Activated naive CD8-positive, alpha-beta T cell treated with anti-CD3 and anti-CD28 coated beads, Interleukin-2, amount 10 ng/mL, durations not matched to agents 7 days and 5 days (primary cell): ENCODE data around the gene CNNM4. TPM values are rescaled to one million over a fixed set of nuclear protein-coding genes. Genes with fewer than 3 reads are reported as not detected.

Source experiments
- ATAC-seq: fragments of 150-1000 bp; cut with Tn5 transposase; one replicate; pipeline ENCODE4 v1.10.0; 2021; ENCODE audit warnings: low read depth, moderate library complexity
- POLR2A ChIA-PET: fragments of 350-600 bp; sonication (Branson Sonifier 250); formaldehyde crosslinking; loops from one replicate; lab custom pipeline; 2021; ENCODE audit warnings: antibody characterized with exemption; lab: Charles Lee
- DNase-seq: peaks from one replicate; pipeline ENCODE4 v3.0.0; 2021
- H3K27ac Mint-ChIP-seq: one replicate; pipeline ENCODE4 v1.8.0; 2022; ENCODE audit warnings: mild to moderate bottlenecking, mixed read lengths
- H3K27me3 Mint-ChIP-seq: one replicate; pipeline ENCODE4 v1.8.0; 2022; ENCODE audit warnings: mild to moderate bottlenecking, moderate library complexity, mixed read lengths
- H3K36me3 Mint-ChIP-seq: one replicate; pipeline ENCODE4 v1.8.0; 2021; ENCODE audit warnings: mild to moderate bottlenecking, mixed read lengths
- H3K4me1 Mint-ChIP-seq: one replicate; pipeline ENCODE4 v1.8.0; 2021; ENCODE audit warnings: mixed read lengths
- H3K4me3 Mint-ChIP-seq: one replicate; pipeline ENCODE4 v1.8.0; 2022; ENCODE audit warnings: mild to moderate bottlenecking, moderate library complexity, mixed read lengths
- H3K9me3 Mint-ChIP-seq: one replicate; pipeline ENCODE4 v1.8.0; 2021; ENCODE audit warnings: mixed read lengths
- total RNA-seq, 2 experiments: library from RNA; stranded (reverse); gene quantifications; one replicate each; pipeline ENCODE4 v1.2.3, GENCODE V29; 2021

CNNM4 gene
- total RNA-seq, 2 experiments from 2014 or later = 6.9 to 7.9 TPM

- H3K9me3 Mint-ChIP-seq = no peaks in the 10 kb centered on the region
- ATAC-seq (peak; percentile 89), DNase-seq (peak; percentile 98)
- POLR2A ChIA-PET = interaction anchor here (0.5 to 2.6 kb wide), 8 partner anchors 22 to 281 kb away, joined by 3 to 12 read pairs (median 4); partner anchors contain the start of gene ANKRD39
- peak within 1 kb of the TSS; percentile 91 for H3K4me3 Mint-ChIP-seq
- H3K36me3 Mint-ChIP-seq = peaks cover 15% of the 10 kb centered on the region
- peak within 1 kb of the TSS; percentile 78 for H3K27ac Mint-ChIP-seq
- H3K4me1 Mint-ChIP-seq = peaks cover 42% of the 10 kb centered on the region
- H3K27me3 Mint-ChIP-seq = no peaks in the 10 kb centered on the region
These were observed 55.6 kb downstream of the CNNM4 start, which contains the start of gene CNNM3 for GRCh38 chr2:96816127-96816835. Gene CNNM3 (plus strand): TSS chr2:96816268. CDS start chr2:96816278, 10 bp downstream.

DNA sequence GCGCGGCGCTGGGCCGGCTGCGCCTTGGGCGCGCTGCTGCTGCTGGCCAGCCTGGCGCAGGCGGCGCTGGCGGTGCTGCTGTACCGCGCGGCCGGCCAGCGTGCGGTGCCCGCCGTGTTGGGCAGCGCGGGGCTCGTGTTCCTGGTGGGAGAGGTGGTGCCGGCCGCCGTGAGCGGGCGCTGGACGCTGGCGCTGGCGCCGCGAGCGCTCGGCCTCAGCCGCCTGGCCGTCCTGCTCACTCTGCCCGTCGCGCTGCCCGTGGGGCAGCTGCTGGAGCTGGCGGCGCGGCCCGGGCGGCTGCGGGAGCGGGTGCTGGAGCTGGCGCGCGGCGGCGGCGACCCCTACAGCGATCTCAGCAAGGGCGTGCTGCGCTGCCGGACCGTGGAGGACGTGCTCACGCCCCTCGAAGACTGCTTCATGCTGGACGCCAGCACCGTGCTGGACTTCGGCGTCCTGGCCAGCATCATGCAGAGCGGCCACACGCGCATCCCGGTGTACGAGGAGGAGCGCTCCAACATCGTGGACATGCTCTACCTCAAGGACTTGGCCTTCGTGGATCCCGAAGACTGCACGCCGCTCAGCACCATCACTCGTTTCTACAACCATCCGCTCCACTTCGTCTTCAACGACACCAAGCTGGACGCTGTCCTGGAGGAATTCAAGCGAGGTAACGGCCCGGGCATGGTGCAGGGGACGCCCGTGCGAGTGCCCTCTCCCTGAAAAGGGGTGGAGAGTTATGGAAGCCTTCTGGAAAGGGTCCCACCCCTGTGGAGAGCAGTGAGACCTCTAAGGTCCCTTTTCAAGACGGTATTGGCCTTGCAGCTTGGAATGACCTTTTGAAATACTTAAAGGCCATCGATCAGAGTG, 56.4 kb downstream of the CNNM4 start:
- POLR2A ChIA-PET = interaction anchor here (0.7 to 2.6 kb wide), 7 partner anchors 22 to 282 kb away, joined by 3 to 12 read pairs (median 5); partner anchors contain the start of gene ANKRD39
- H3K27ac Mint-ChIP-seq = peak overlapping the region; percentile 60
- peaks cover 45% of the 10 kb centered on the region for H3K4me1 Mint-ChIP-seq
- DNase-seq (no peak), ATAC-seq (no peak)
- H3K27me3 Mint-ChIP-seq = no peaks in the 10 kb centered on the region
- H3K36me3 Mint-ChIP-seq = peaks cover 15% of the 10 kb centered on the region
- H3K9me3 Mint-ChIP-seq = no peaks in the 10 kb centered on the region
- H3K4me3 Mint-ChIP-seq = peak overlapping the region; percentile 81

- no peaks in the 10 kb centered on the region for H3K9me3 Mint-ChIP-seq
- POLR2A ChIA-PET = interaction anchor here (1.6 to 2.6 kb wide), 3 partner anchors 39 to 145 kb away, joined by 6 to 12 read pairs (median 8); partner anchors contain the start of gene ANKRD39
- no peak for DNase-seq
- H3K36me3 Mint-ChIP-seq = peaks cover 15% of the 10 kb centered on the region
- H3K4me3 Mint-ChIP-seq = peak overlapping the region; percentile 81
- H3K4me1 Mint-ChIP-seq = peaks cover 47% of the 10 kb centered on the region
- no peak overlapping the region for H3K27ac Mint-ChIP-seq
- no peaks in the 10 kb centered on the region for H3K27me3 Mint-ChIP-seq
- no peak for ATAC-seq
These were observed 57.2 kb downstream of the CNNM4 start for GRCh38 chr2:96817882-96818281.

DNA sequence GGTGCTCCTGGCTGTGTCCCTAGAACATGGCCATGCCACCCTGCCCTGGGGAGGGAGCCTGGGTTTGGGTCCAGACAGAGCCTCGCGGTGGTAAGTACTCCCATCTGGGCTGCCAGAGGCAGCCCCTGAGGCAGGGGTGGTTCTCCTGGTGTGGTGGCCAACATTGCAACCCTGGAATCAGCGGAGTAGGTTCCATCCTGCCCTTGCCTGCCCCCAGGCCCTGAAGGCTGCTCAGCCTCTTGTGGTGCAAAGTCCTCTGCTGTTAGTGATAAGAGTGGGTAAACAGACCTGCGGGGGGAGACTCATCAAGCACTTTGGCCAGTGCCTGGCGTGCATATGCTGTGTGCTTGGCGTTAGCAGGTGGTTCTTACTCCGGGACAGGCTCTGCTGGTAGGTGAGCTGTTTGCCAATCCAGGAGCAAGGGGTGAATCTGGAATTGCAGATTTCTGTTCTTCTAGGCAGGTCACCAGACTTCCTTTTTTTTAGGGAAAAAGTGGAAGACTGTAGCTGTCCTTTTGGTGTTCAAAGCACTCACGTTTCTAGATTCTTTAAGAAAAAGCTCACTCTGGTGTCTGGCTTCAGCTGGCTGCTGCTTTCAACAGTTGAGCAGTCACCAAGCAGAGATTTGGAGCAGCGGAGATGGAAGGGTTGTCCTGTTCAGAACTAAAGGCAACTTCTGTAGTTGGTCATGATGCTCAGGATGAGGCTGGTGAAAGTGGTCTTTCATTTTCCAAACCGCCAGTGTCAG, 58.6 kb downstream of the CNNM4 start:
- ATAC-seq = no peak
- no peak for DNase-seq
- Mint-ChIP-seq H3K27me3 (no peaks in the 10 kb centered on the region), H3K4me1 (peaks cover 47% of the 10 kb centered on the region), H3K9me3 (no peaks in the 10 kb centered on the region), H3K4me3 (no peak overlapping the region), H3K27ac (no peak overlapping the region), H3K36me3 (peaks cover 15% of the 10 kb centered on the region)
- POLR2A ChIA-PET = interaction anchor here (1.6 kb wide), 1 partner anchor 39 kb away, joined by 8 read pairs; the partner anchor contains the start of gene ANKRD39

DNA sequence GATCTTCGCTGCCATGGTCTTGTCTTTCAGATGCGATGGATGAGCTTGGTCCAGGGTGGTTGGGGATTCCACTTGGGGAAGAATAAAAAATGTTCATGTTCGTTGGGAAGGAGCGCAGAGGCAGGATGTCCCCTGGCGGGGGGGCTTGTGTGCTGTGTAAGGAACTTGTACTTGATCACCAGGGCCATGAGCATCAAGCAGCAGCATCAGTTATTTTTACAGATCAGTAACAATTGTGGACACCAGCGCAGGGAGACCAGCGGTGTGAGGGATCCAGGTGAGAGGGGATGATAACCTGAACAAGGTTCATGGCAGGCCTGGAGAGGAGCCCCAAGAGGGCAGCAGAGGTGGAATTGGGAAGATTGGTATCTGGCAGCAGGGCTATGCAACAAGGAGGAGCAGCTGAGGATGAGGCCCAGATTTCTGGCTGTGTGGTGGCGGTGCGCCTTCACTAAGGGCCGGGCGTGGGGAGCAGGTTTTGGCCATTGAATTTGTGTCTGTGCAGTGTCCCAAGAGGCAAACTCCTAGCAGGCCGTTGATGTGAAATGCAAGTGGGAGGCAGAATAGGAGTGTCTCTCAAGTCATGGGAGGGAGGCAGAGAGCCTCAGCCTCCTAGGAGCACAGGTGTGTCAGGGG, 59.3 kb downstream of the CNNM4 start:
- POLR2A ChIA-PET = interaction anchor here (0.8 kb wide), 1 partner anchor 37 kb away, joined by 3 read pairs; no protein-coding TSS in a partner anchor
- Mint-ChIP-seq H3K27me3 (no peaks in the 10 kb centered on the region), H3K4me3 (peak overlapping the region; percentile 12), H3K9me3 (no peaks in the 10 kb centered on the region), H3K4me1 (peaks cover 45% of the 10 kb centered on the region), H3K27ac (peak overlapping the region; percentile 7), H3K36me3 (peaks cover 15% of the 10 kb centered on the region)
- ATAC-seq = no peak
- no peak for DNase-seq

DNA sequence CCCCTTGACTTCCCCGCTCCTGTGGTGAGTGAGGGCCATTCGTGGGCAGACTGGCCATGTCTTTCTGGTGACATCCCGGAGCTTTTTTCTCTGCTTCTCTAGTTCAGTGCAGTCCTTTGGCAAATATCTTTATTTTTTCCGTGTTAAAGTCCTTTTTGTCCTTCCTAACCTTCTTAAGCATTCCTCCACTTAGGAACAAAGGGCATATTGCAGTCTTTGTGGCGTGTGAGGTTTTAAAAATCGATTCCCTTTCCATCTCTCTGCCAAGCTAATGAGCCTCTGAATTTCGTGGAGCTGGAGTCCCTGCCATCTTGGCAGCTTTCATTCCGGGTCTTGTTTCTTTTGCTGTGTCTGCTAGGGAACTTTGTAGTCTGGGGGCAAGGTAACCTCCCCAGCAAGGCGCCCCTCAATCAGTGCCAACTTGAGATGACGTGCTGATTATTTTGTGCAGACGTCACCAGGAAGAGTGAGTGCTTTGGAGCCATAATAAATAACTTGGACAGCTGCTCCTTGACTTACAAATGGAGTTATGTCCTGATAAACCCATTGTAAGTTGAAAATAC, 60.5 kb downstream of the CNNM4 start:
- peaks cover 40% of the 10 kb centered on the region for H3K4me1 Mint-ChIP-seq
- DNase-seq (no peak), ATAC-seq (no peak)
- H3K9me3 Mint-ChIP-seq = no peaks in the 10 kb centered on the region
- H3K27me3 Mint-ChIP-seq = no peaks in the 10 kb centered on the region
- H3K27ac Mint-ChIP-seq = no peak overlapping the region
- peaks cover 15% of the 10 kb centered on the region for H3K36me3 Mint-ChIP-seq
- POLR2A ChIA-PET = interaction anchor here (0.8 kb wide), 1 partner anchor 36 kb away, joined by 3 read pairs; no protein-coding TSS in a partner anchor
- no peak overlapping the region for H3K4me3 Mint-ChIP-seq

GRCh38 chr2:96822786-96823185, 62.1 kb downstream of the CNNM4 start:
- Mint-ChIP-seq H3K27ac (no peak overlapping the region), H3K9me3 (no peaks in the 10 kb centered on the region), H3K4me1 (peaks cover 35% of the 10 kb centered on the region), H3K4me3 (no peak overlapping the region), H3K27me3 (no peaks in the 10 kb centered on the region), H3K36me3 (peaks cover 13% of the 10 kb centered on the region)
- ATAC-seq (no peak), DNase-seq (no peak)
- POLR2A ChIA-PET = interaction anchor here (1.0 kb wide), 1 partner anchor 28 kb away, joined by 3 read pairs; no protein-coding TSS in a partner anchor

- DNase-seq (no peak), ATAC-seq (no peak)
- peaks cover 32% of the 10 kb centered on the region for H3K4me1 Mint-ChIP-seq
- POLR2A ChIA-PET = no interaction called here
- no peak overlapping the region for H3K27ac Mint-ChIP-seq
- no peaks in the 10 kb centered on the region for H3K27me3 Mint-ChIP-seq
- peaks cover 13% of the 10 kb centered on the region for H3K36me3 Mint-ChIP-seq
- H3K9me3 Mint-ChIP-seq = no peaks in the 10 kb centered on the region
- no peak overlapping the region for H3K4me3 Mint-ChIP-seq
These were observed 62.5 kb downstream of the CNNM4 start for GRCh38 chr2:96823198-96823597.

- Mint-ChIP-seq H3K4me1 (peaks cover 21% of the 10 kb centered on the region), H3K4me3 (no peak overlapping the region), H3K36me3 (peaks cover 11% of the 10 kb centered on the region), H3K27ac (no peak overlapping the region), H3K9me3 (no peaks in the 10 kb centered on the region), H3K27me3 (no peaks in the 10 kb centered on the region)
- ATAC-seq = no peak
- POLR2A ChIA-PET = interaction anchor here (0.6 kb wide), 1 partner anchor 44 kb away, joined by 3 read pairs; no protein-coding TSS in a partner anchor
- no peak for DNase-seq
These were observed 63.6 kb downstream of the CNNM4 start for GRCh38 chr2:96824079-96824870.

GRCh38 chr2:96825057-96825456, 64.4 kb downstream of the CNNM4 start:
- ATAC-seq = no peak
- no peak for DNase-seq
- Mint-ChIP-seq H3K4me1 (peaks cover 15% of the 10 kb centered on the region), H3K9me3 (no peaks in the 10 kb centered on the region), H3K36me3 (peaks cover 12% of the 10 kb centered on the region), H3K27me3 (no peaks in the 10 kb centered on the region), H3K4me3 (no peak overlapping the region), H3K27ac (no peak overlapping the region)
- POLR2A ChIA-PET = no interaction called here

GRCh38 chr2:96826546-96827278, 66.0 kb downstream of the CNNM4 start:
- no peak for ATAC-seq
- no peak for DNase-seq
- H3K27me3 Mint-ChIP-seq = no peaks in the 10 kb centered on the region
- H3K36me3 Mint-ChIP-seq = peaks cover 6% of the 10 kb centered on the region
- H3K9me3 Mint-ChIP-seq = no peaks in the 10 kb centered on the region
- H3K27ac Mint-ChIP-seq = no peak overlapping the region
- peaks cover 2% of the 10 kb centered on the region for H3K4me1 Mint-ChIP-seq
- no peak overlapping the region for H3K4me3 Mint-ChIP-seq
- POLR2A ChIA-PET = no interaction called here
